ENCODE data around the gene SLC13A4.

Gene SLC13A4

DNA sequence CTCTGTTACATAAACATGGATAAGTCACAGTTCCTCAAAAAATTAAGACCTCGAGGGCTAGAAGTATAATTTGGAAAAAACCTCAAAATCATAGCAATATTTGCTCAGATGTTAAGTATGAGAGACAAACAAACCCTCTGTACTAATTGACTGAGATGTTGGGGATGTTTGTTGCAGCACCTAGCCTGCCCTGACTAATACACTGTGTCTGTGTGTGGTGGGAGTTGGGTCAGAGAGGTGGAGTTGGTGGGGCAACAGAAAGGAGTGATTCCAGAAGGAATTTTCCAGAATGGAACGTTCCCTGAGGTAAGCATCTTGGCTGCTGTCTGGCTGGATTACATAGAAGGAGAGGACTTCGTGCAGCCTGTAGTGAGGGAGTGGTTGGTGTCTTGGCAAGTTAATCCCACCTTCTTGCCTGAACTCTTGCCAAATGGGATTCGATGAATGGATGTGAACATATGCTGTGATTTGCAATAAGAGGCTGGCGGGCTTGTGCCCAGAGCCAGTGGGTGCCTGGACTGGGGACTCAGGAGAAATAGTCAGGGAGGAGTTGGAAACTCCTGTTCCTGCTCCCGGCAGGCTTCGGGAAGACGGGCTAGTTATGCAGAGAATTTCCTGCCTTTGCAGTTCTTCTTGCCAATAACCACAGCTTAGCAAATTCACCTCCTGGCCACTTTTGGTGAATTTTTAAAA is 29.9 kb upstream of the SLC13A4 start:
- no peak overlapping the region for H3K9ac ChIP-seq (ENCODE audit: low read length)
- no peaks in the 10 kb centered on the region for H3K79me1 ChIP-seq (ENCODE audit: low read length)
- peaks cover 3% of the 10 kb centered on the region for H3K4me1 ChIP-seq (ENCODE audit: control insufficient read depth, low read depth, low read length)
- no peak overlapping the region for H2BK5ac ChIP-seq (ENCODE audit: low read length)
- no peak overlapping the region for H3K4me3 ChIP-seq (ENCODE audit: low read length)
- H3K4ac ChIP-seq (ENCODE audit: low read depth, low read length) = no peak overlapping the region
- no peak overlapping the region for H4K8ac ChIP-seq (ENCODE audit: low read depth, low read length)
- H3K18ac ChIP-seq (ENCODE audit: low read length) = no peak overlapping the region
- H2BK120ac ChIP-seq (ENCODE audit: low read depth, low read length) = no peak overlapping the region
- no peak overlapping the region for H3K23ac ChIP-seq (ENCODE audit: low read length)
- no peak overlapping the region for H3K56ac ChIP-seq (ENCODE audit: low read length)
- no peaks in the 10 kb centered on the region for H3K27me3 ChIP-seq (ENCODE audit: insufficient read depth, low read length, poor library complexity)
- no CpG with 5 or more reads among the region's 8 CpGs for WGBS (ENCODE audit: extremely low coverage, insufficient coverage, low lambda C conversion rate)
- DNase-seq = no peak
- no peaks in the 10 kb centered on the region for H3K79me2 ChIP-seq (ENCODE audit: control insufficient read depth, insufficient read depth, low read length)
- H3K36me3 ChIP-seq (ENCODE audit: control insufficient read depth, insufficient read depth, low read length) = no peaks in the 10 kb centered on the region
- no peak overlapping the region for H2AK5ac ChIP-seq (ENCODE audit: low read length)
- no peak overlapping the region for H4K5ac ChIP-seq (ENCODE audit: low read length)
- no peak overlapping the region for H3K27ac ChIP-seq (ENCODE audit: low read depth, low read length)
- no peak overlapping the region for H2BK15ac ChIP-seq (replicated peaks; ENCODE audit: low read depth)
- H3K4me2 ChIP-seq (ENCODE audit: low read length) = no peak overlapping the region

DNA sequence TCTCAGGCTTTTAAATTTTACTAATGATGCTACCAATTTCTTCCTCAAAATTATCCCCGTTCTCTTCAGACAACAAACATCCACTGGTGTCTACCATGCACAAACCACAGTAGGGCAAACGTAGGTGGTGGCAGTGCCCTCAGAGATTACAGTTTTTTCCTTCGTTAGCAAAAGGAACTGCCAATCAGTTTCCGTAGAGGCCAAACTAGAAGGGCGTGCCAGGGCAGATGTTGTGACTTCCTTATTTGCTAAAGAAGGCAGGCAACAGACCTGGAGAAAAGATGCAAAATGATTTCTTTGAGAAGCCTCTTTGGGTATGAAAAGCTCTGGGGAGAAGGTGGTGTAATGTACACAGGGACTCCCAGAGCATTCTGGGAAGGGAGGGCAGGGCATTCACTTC is 28.2 kb upstream of the SLC13A4 start:
- H2AK5ac ChIP-seq (ENCODE audit: low read length) = no peak overlapping the region
- H3K36me3 ChIP-seq (ENCODE audit: control insufficient read depth, insufficient read depth, low read length) = no peaks in the 10 kb centered on the region
- H4K5ac ChIP-seq (ENCODE audit: low read length) = no peak overlapping the region
- H2BK5ac ChIP-seq (ENCODE audit: low read length) = no peak overlapping the region
- H3K79me2 ChIP-seq (ENCODE audit: control insufficient read depth, insufficient read depth, low read length) = no peaks in the 10 kb centered on the region
- no peak overlapping the region for H3K9ac ChIP-seq (ENCODE audit: low read length)
- no peaks in the 10 kb centered on the region for H3K79me1 ChIP-seq (ENCODE audit: low read length)
- H3K27me3 ChIP-seq (ENCODE audit: insufficient read depth, low read length, poor library complexity) = no peaks in the 10 kb centered on the region
- H3K56ac ChIP-seq (ENCODE audit: low read length) = no peak overlapping the region
- no peak overlapping the region for H3K4me2 ChIP-seq (ENCODE audit: low read length)
- H4K8ac ChIP-seq (ENCODE audit: low read depth, low read length) = no peak overlapping the region
- no peak overlapping the region for H2BK120ac ChIP-seq (ENCODE audit: low read depth, low read length)
- no peak overlapping the region for H3K4ac ChIP-seq (ENCODE audit: low read depth, low read length)
- no peak overlapping the region for H3K23ac ChIP-seq (ENCODE audit: low read length)
- no peak overlapping the region for H3K27ac ChIP-seq (ENCODE audit: low read depth, low read length)
- no peak overlapping the region for H3K4me3 ChIP-seq (ENCODE audit: low read length)
- H2BK15ac ChIP-seq (replicated peaks; ENCODE audit: low read depth) = no peak overlapping the region
- no peak overlapping the region for H3K18ac ChIP-seq (ENCODE audit: low read length)
- H3K4me1 ChIP-seq (ENCODE audit: control insufficient read depth, low read depth, low read length) = peaks cover 3% of the 10 kb centered on the region
- WGBS (ENCODE audit: extremely low coverage, insufficient coverage, low lambda C conversion rate) = no CpG with 5 or more reads among the region's 5 CpGs
- no peak for DNase-seq

DNA sequence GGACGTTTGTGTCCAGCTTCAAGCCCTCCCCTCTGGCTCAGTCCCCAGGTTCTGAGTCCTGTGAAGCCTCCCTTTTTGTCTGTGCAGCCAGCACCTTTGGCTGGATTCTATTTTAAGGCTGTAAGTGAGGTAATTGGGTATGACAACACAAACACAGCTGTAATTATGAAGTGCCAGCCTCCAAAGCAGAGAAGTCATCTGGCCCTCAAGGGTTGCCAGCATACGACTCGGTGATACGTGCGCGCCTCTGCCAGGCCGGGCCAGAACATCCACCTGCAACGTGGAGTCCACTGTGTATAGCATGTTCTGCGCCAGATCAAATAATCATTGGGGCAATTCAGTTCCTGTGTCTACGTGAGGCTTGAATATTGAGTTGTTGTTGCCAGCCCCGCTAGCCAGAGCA is 27.4 kb upstream of the SLC13A4 start:
- Histone ChIP-seq H3K9ac (ENCODE audit: low read length) (no peak overlapping the region), H3K23ac (ENCODE audit: low read length) (no peak overlapping the region), H3K18ac (ENCODE audit: low read length) (no peak overlapping the region), H2BK15ac (replicated peaks; ENCODE audit: low read depth) (no peak overlapping the region), H4K5ac (ENCODE audit: low read length) (no peak overlapping the region), H3K4ac (ENCODE audit: low read depth, low read length) (no peak overlapping the region), H3K4me2 (ENCODE audit: low read length) (no peak overlapping the region), H3K4me3 (ENCODE audit: low read length) (no peak overlapping the region), H3K36me3 (ENCODE audit: control insufficient read depth, insufficient read depth, low read length) (no peaks in the 10 kb centered on the region), H2BK5ac (ENCODE audit: low read length) (no peak overlapping the region), H2BK120ac (ENCODE audit: low read depth, low read length) (no peak overlapping the region), H3K4me1 (ENCODE audit: control insufficient read depth, low read depth, low read length) (peaks cover 3% of the 10 kb centered on the region), H3K79me1 (ENCODE audit: low read length) (no peaks in the 10 kb centered on the region), H4K8ac (ENCODE audit: low read depth, low read length) (no peak overlapping the region), H3K27ac (ENCODE audit: low read depth, low read length) (no peak overlapping the region), H3K27me3 (ENCODE audit: insufficient read depth, low read length, poor library complexity) (no peaks in the 10 kb centered on the region), H3K56ac (ENCODE audit: low read length) (no peak overlapping the region), H3K79me2 (ENCODE audit: control insufficient read depth, insufficient read depth, low read length) (no peaks in the 10 kb centered on the region), H2AK5ac (ENCODE audit: low read length) (no peak overlapping the region)
- WGBS (ENCODE audit: extremely low coverage, insufficient coverage, low lambda C conversion rate) = no CpG with 5 or more reads among the region's 11 CpGs
- no peak for DNase-seq

DNA sequence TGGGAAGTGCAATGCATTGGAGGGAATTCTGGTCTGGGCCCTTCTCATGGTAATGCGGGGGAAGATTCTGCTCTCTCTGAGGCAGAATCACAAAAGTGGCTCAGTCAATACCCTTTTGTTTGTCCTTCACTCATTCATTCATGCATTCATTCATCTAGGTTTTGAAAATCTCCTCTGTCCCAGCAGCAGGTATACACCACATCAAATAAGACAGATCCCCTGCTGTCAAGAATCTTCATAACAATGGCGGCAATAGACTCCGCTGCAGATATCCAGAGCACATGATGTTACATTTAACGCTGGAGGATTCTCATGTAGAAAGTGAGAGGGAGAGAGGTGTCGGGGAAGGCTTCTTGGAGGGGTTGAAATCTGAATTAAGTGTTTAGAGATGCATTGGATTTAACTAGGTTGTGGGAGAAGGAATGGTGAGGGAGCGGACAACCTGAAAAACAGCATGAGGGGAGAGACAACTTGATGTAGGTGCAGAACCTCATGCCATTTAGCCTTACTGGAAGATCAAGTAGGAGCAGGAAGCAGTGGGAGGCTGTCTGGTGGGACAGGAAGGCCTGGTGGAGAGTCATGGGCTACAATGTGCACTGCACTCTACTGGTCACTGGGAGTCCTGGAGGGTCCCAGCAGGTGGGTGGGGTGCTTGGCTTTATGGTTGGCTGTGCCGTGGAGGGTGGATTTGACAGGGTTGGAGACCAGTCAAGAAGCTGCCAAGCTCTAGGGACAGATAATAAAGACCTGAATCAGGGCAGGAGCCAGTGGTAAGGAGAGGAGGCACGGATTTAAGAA is 25.8 kb upstream of the SLC13A4 start:
- no peak overlapping the region for H3K18ac ChIP-seq (ENCODE audit: low read length)
- no CpG with 5 or more reads among the region's 8 CpGs for WGBS (ENCODE audit: extremely low coverage, insufficient coverage, low lambda C conversion rate)
- DNase-seq = no peak

DNA sequence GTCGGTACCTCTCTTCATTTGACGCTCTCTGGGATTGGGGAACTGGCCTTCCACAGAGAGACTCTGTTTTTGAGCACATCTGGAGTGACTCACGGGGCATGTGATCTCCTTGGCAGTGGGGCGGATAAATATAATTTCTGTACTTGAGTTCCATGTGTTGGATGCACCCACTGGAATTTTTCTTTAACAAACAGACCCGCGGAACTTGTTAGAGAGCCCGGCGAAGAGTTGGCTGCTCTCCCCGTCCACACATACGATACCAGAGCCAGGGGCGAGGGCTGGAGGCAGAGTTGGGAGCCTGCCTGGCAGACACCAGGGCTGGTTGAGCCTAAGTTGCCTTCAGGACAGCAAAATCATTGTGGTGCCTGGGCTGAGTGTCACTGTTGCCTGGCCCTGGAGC is 20.8 kb upstream of the SLC13A4 start, which contains the start of gene FAM180A:
TSS of gene FAM180A (minus strand) at position 44 of the 400 bp plus-strand sequence. CDS start 233 bp downstream, outside the sequence.
- Histone ChIP-seq H3K4me1 (ENCODE audit: control insufficient read depth, low read depth, low read length) (no peaks in the 10 kb centered on the region), H2BK120ac (ENCODE audit: low read depth, low read length) (no peak within 1 kb of the TSS), H2BK15ac (replicated peaks; ENCODE audit: low read depth) (no peak within 1 kb of the TSS), H2BK5ac (ENCODE audit: low read length) (no peak within 1 kb of the TSS), H4K5ac (ENCODE audit: low read length) (no peak within 1 kb of the TSS), H3K27ac (ENCODE audit: low read depth, low read length) (no peak within 1 kb of the TSS), H3K27me3 (ENCODE audit: insufficient read depth, low read length, poor library complexity) (no peaks in the 10 kb centered on the region), H3K23ac (ENCODE audit: low read length) (no peak within 1 kb of the TSS), H2AK5ac (ENCODE audit: low read length) (no peak within 1 kb of the TSS), H3K4ac (ENCODE audit: low read depth, low read length) (no peak within 1 kb of the TSS), H3K18ac (ENCODE audit: low read length) (no peak within 1 kb of the TSS), H3K79me2 (ENCODE audit: control insufficient read depth, insufficient read depth, low read length) (no peaks in the 10 kb centered on the region), H4K8ac (ENCODE audit: low read depth, low read length) (no peak within 1 kb of the TSS), H3K36me3 (ENCODE audit: control insufficient read depth, insufficient read depth, low read length) (no peaks in the 10 kb centered on the region), H3K9ac (ENCODE audit: low read length) (no peak within 1 kb of the TSS), H3K79me1 (ENCODE audit: low read length) (no peaks in the 10 kb centered on the region), H3K4me2 (ENCODE audit: low read length) (no peak within 1 kb of the TSS), H3K4me3 (ENCODE audit: low read length) (no peak within 1 kb of the TSS), H3K56ac (ENCODE audit: low read length) (no peak within 1 kb of the TSS)
- WGBS (ENCODE audit: extremely low coverage, insufficient coverage, low lambda C conversion rate) = no CpG with 5 or more reads among the region's 11 CpGs
- no peak for DNase-seq

More for the DNA sequence above, 25.8 kb upstream of the SLC13A4 start:
- no peak overlapping the region for H3K4me2 ChIP-seq (ENCODE audit: low read length)
- no peak overlapping the region for H3K56ac ChIP-seq (ENCODE audit: low read length)
- no peak overlapping the region for H2BK15ac ChIP-seq (replicated peaks; ENCODE audit: low read depth)
- no peaks in the 10 kb centered on the region for H3K36me3 ChIP-seq (ENCODE audit: control insufficient read depth, insufficient read depth, low read length)
- H3K27me3 ChIP-seq (ENCODE audit: insufficient read depth, low read length, poor library complexity) = no peaks in the 10 kb centered on the region
- H3K79me1 ChIP-seq (ENCODE audit: low read length) = no peaks in the 10 kb centered on the region
- no peak overlapping the region for H2BK5ac ChIP-seq (ENCODE audit: low read length)
- H3K4me1 ChIP-seq (ENCODE audit: control insufficient read depth, low read depth, low read length) = peaks cover 3% of the 10 kb centered on the region
- no peak overlapping the region for H2BK120ac ChIP-seq (ENCODE audit: low read depth, low read length)
- no peak overlapping the region for H4K5ac ChIP-seq (ENCODE audit: low read length)
- no peak overlapping the region for H3K4me3 ChIP-seq (ENCODE audit: low read length)
- H3K27ac ChIP-seq (ENCODE audit: low read depth, low read length) = no peak overlapping the region
- H3K9ac ChIP-seq (ENCODE audit: low read length) = no peak overlapping the region
- H3K4ac ChIP-seq (ENCODE audit: low read depth, low read length) = no peak overlapping the region
- no peak overlapping the region for H4K8ac ChIP-seq (ENCODE audit: low read depth, low read length)
- H3K23ac ChIP-seq (ENCODE audit: low read length) = no peak overlapping the region
- H3K79me2 ChIP-seq (ENCODE audit: control insufficient read depth, insufficient read depth, low read length) = no peaks in the 10 kb centered on the region
- no peak overlapping the region for H2AK5ac ChIP-seq (ENCODE audit: low read length)

All from mesendoderm (in vitro differentiated cells).